ENCODE results near the gene CPA1.

- no peak for TF ChIP-seq CTCF (IDR thresholded peaks at IDR 0.05; ENCODE audit: low read depth, low read length)
- no peak for TF ChIP-seq EZH2phosphoT487 (IDR thresholded peaks at IDR 0.05; ENCODE audit: low read depth)
Measured at GRCh38 chr7:130345725-130346124, 34.6 kb upstream of the CPA1 start.

Measured in OCI-LY3 (cell line).